DOHH2 (cell line): ENCODE results near the gene SCUBE3.

ENCODE experiments used
- H3F3A ChIP-seq: fragments of 200-600 bp; sonication (generic), shearing (Covaris generic); 2 replicates; pipeline ENCODE4 v1.6.0; 2016; ENCODE audit warnings: antibody characterized with exemption, mild to moderate bottlenecking; ENCODE audit not compliant: control insufficient read depth, insufficient read depth
- H3K27ac ChIP-seq: fragments of 200-600 bp; sonication (generic); 2 replicates; pipeline ENCODE4 v1.5.1; 2014; ENCODE audit warnings: low read depth, mild to moderate bottlenecking, low read length, moderate library complexity
- H3K27me3 ChIP-seq: fragments of 200-600 bp; sonication (generic); 2 replicates; pipeline ENCODE4 v1.6.1; 2014; ENCODE audit warnings: mild to moderate bottlenecking, low read length, mixed read lengths; ENCODE audit not compliant: control insufficient read depth
- H3K36me3 ChIP-seq: fragments of 200-600 bp; sonication (generic); 2 replicates; pipeline ENCODE4 v1.6.1; 2014; ENCODE audit warnings: mild to moderate bottlenecking, low read length, moderate library complexity, mixed read lengths; ENCODE audit not compliant: control insufficient read depth
- H3K4me1 ChIP-seq: fragments of 200-600 bp; sonication (generic); 2 replicates; pipeline ENCODE4 v1.6.1; 2014; ENCODE audit warnings: mild to moderate bottlenecking, low read length, mixed read lengths; ENCODE audit not compliant: control insufficient read depth
- H3K4me2 ChIP-seq: fragments of 200-600 bp; sonication (generic); 2 replicates; pipeline ENCODE4 v1.6.0; 2014; ENCODE audit warnings: mild to moderate bottlenecking, low read length, moderate library complexity
- H3K4me3 ChIP-seq: fragments of 200-600 bp; sonication (generic); 2 replicates; pipeline ENCODE4 v1.5.1; 2014; ENCODE audit warnings: mild to moderate bottlenecking, low read length, mixed read lengths
- H3K79me2 ChIP-seq: fragments of 200-600 bp; sonication (generic); 2 replicates; pipeline ENCODE4 v1.6.1; 2014; ENCODE audit warnings: mild to moderate bottlenecking, low read length, mixed read lengths; ENCODE audit not compliant: control insufficient read depth
- H3K9me2 ChIP-seq: fragments of 200-600 bp; sonication (generic); replicated peaks from 2 replicates; pipeline ENCODE4 v1.6.1; 2014; ENCODE audit warnings: mild to moderate bottlenecking, low read length, mixed read lengths; ENCODE audit not compliant: control insufficient read depth
- H3K9me3 ChIP-seq: fragments of 200-600 bp; sonication (generic); 2 replicates; pipeline ENCODE4 v1.6.1; 2014; ENCODE audit warnings: antibody characterized with exemption, low read length, mixed read lengths; ENCODE audit not compliant: control insufficient read depth, insufficient read depth
- H4K20me1 ChIP-seq: fragments of 200-600 bp; sonication (generic); 2 replicates; pipeline ENCODE4 v1.6.0; 2014; ENCODE audit warnings: low read depth, mild to moderate bottlenecking, antibody characterized with exemption, low read length, moderate library complexity; ENCODE audit not compliant: control insufficient read depth, insufficient read depth
- CTCF ChIP-seq: fragments of 200-600 bp; sonication (generic); IDR thresholded peaks from one replicate; pipeline ENCODE4 v1.5.1; 2014; ENCODE audit warnings: antibody characterized with exemption, mild to moderate bottlenecking, low read depth, low read length; ENCODE audit not compliant: poor library complexity, severe bottlenecking
- EZH2phosphoT487 ChIP-seq: fragments of 200-600 bp; sonication (generic); IDR thresholded peaks from 2 replicates; pipeline ENCODE4 v1.6.1; 2017; ENCODE audit warnings: borderline replicate concordance, mild to moderate bottlenecking, antibody characterized with exemption, low read length, moderate library complexity, mixed read lengths

Gene SCUBE3

GRCh38 chr6:35253249-35253648, 39.5 kb downstream of the SCUBE3 start:
- Histone ChIP-seq H3F3A (peaks cover 10% of the 10 kb centered on the region), H3K27ac (no peak overlapping the region), H3K4me2 (no peak overlapping the region), H3K4me1 (peaks cover 3% of the 10 kb centered on the region), H3K4me3 (no peak overlapping the region), H3K36me3 (no peaks in the 10 kb centered on the region), H3K9me2 (no peaks in the 10 kb centered on the region), H3K9me3 (no peaks in the 10 kb centered on the region), H3K79me2 (peaks cover 31% of the 10 kb centered on the region), H4K20me1 (no peaks in the 10 kb centered on the region; the same call in 1 of the 2 replicates), H3K27me3 (no peaks in the 10 kb centered on the region)
- TF ChIP-seq EZH2phosphoT487 (no peak), CTCF (no peak)

GRCh38 chr6:35258336-35258735, 44.6 kb downstream of the SCUBE3 start:
- Histone ChIP-seq H3K36me3 (peaks cover 6% of the 10 kb centered on the region; the same call in 1 of the 2 replicates), H3K79me2 (peaks cover 56% of the 10 kb centered on the region), H3K27ac (peak overlapping the region; percentile 66; the same call in 1 of the 2 replicates), H3K4me2 (peak overlapping the region; percentile 69), H3K9me2 (no peaks in the 10 kb centered on the region), H3F3A (peaks cover 15% of the 10 kb centered on the region), H3K27me3 (no peaks in the 10 kb centered on the region), H4K20me1 (no peaks in the 10 kb centered on the region), H3K9me3 (no peaks in the 10 kb centered on the region), H3K4me3 (peak overlapping the region; percentile 90), H3K4me1 (peaks cover 16% of the 10 kb centered on the region)
- no peak for TF ChIP-seq CTCF
- TF ChIP-seq EZH2phosphoT487, result no peak

GRCh38 chr6:35258858-35259193, 45.1 kb downstream of the SCUBE3 start:
- TF ChIP-seq CTCF, result peak; percentile 28
- no peak for TF ChIP-seq EZH2phosphoT487
- peak overlapping the region; percentile 69 for H3K4me2 ChIP-seq
- H3K79me2 ChIP-seq, result peaks cover 56% of the 10 kb centered on the region
- peaks cover 6% of the 10 kb centered on the region; the same call in 1 of the 2 replicates for H3K36me3 ChIP-seq
- peaks cover 15% of the 10 kb centered on the region for H3F3A ChIP-seq
- H3K9me3 ChIP-seq, result no peaks in the 10 kb centered on the region
- no peaks in the 10 kb centered on the region for H3K9me2 ChIP-seq
- H3K27ac ChIP-seq, result peak overlapping the region; percentile 66
- H3K27me3 ChIP-seq, result no peaks in the 10 kb centered on the region
- H3K4me3 ChIP-seq, result peak overlapping the region; percentile 90
- no peaks in the 10 kb centered on the region for H4K20me1 ChIP-seq
- H3K4me1 ChIP-seq, result peaks cover 18% of the 10 kb centered on the region
